CD4-positive, alpha-beta T cell (primary cell): ENCODE data around the gene GATA3. TPM values are rescaled to one million over a fixed set of nuclear protein-coding genes. Genes with fewer than 3 reads are reported as not detected.

Source experiments
- ATAC-seq: fragments of 200-7000 bp; cut with Tn5 transposase; one replicate; pipeline ENCODE4 v1.10.0; 2022; ENCODE audit warnings: mild to moderate bottlenecking; ENCODE audit not compliant: poor library complexity
- CTCF ChIA-PET: fragments of 350-600 bp; sonication (Branson Sonifier 250); formaldehyde crosslinking; loops from one replicate; lab custom pipeline; 2021; ENCODE audit warnings: antibody characterized with exemption, inconsistent platforms; lab: Charles Lee
- POLR2A ChIA-PET: fragments of 350-600 bp; sonication (Branson Sonifier 250); formaldehyde crosslinking; loops from one replicate; lab custom pipeline; 2021; ENCODE audit warnings: antibody characterized with exemption, inconsistent platforms; lab: Charles Lee
- DNase-seq, 14 experiments: peaks; one replicate each; pipeline ENCODE4 v3.0.0-alpha.2; 2013 to 2020; ENCODE audit warnings: mixed read lengths in 2 of 14
- H3K27ac ChIP-seq, 2 donors: one replicate each; pipeline versions ENCODE4 v1.5.1 to v1.7.0; 2013; ENCODE audit warnings: low read length in 2 of 2, low read depth in 1 of 2, mild to moderate bottlenecking in 1 of 2
- H3K27me3 ChIP-seq, 2 experiments: 1 replicate in 1 of 2; 2 replicates in 1 of 2; pipeline versions ENCODE4 v1.6.1 to v1.7.0; 2013; ENCODE audit warnings: low read length in 2 of 2, control low read depth in 1 of 2, mild to moderate bottlenecking in 1 of 2, moderate library complexity in 1 of 2; ENCODE audit not compliant: insufficient read depth in 2 of 2, control insufficient read depth in 1 of 2
- H3K36me3 ChIP-seq: one replicate; pipeline ENCODE4 v1.6.1; 2013; ENCODE audit warnings: low read length, control low read depth; ENCODE audit not compliant: insufficient read depth
- H3K4me1 ChIP-seq: one replicate; pipeline ENCODE4 v1.6.1; 2013; ENCODE audit warnings: low read length, control low read depth; ENCODE audit not compliant: insufficient read depth
- H3K4me3 ChIP-seq: one replicate; pipeline ENCODE4 v1.5.1; 2013; ENCODE audit warnings: mild to moderate bottlenecking, low read length, moderate library complexity
- H3K9me3 ChIP-seq, 2 experiments: 1 replicate in 1 of 2; 2 replicates in 1 of 2; pipeline versions ENCODE4 v1.6.1 to v1.7.0; 2013; ENCODE audit warnings: low read length in 2 of 2, mild to moderate bottlenecking in 2 of 2, control low read depth in 1 of 2, moderate library complexity in 1 of 2; ENCODE audit not compliant: control insufficient read depth in 1 of 2, insufficient read depth in 1 of 2
- H3K27ac Mint-ChIP-seq: one replicate; pipeline ENCODE4 v1.8.0; 2020; ENCODE audit warnings: mixed read lengths
- H3K27me3 Mint-ChIP-seq: one replicate; pipeline ENCODE4 v1.8.0; 2021; ENCODE audit warnings: mixed read lengths
- H3K36me3 Mint-ChIP-seq: one replicate; pipeline ENCODE4 v1.8.0; 2021; ENCODE audit warnings: low read depth, mixed read lengths
- H3K4me1 Mint-ChIP-seq: one replicate; pipeline ENCODE4 v1.8.0; 2021; ENCODE audit warnings: low read depth, mixed read lengths
- H3K4me3 Mint-ChIP-seq: one replicate; pipeline ENCODE4 v1.8.0; 2020; ENCODE audit warnings: mild to moderate bottlenecking, mixed read lengths
- H3K9me3 Mint-ChIP-seq: one replicate; pipeline ENCODE4 v1.8.0; 2020; ENCODE audit warnings: mixed read lengths
- intact Hi-C, 2 experiments: fragments of 100-400 bp; cut with DNase I in 1 of 2; cut with micrococcal nuclease in 1 of 2; formaldehyde crosslinking; loops; one replicate each; pipeline versions ENCODE4 v1.15.1 to v1.9.0; 2023 to 2025; cut with DNase I, micrococcal nuclease
- total RNA-seq, 174 experiments: library from RNA in 2 of 174; stranded (reverse) in 2 of 174; gene quantifications; one replicate each; pipeline ENCODE4 v1.2.3 and lab custom pipeline; 2021 to 2026
- TF ChIP-seq, protein P1 (sequence below): fragments of 200-600 bp; IDR thresholded peaks from one replicate; pipeline ENCODE4 v1.8.0; 2022; ENCODE audit warnings: antibody characterized with exemption, mild to moderate bottlenecking

The GATA3 gene
- total RNA-seq, 2 experiments from 2014 or later, result 128 to 141 TPM

DNA sequence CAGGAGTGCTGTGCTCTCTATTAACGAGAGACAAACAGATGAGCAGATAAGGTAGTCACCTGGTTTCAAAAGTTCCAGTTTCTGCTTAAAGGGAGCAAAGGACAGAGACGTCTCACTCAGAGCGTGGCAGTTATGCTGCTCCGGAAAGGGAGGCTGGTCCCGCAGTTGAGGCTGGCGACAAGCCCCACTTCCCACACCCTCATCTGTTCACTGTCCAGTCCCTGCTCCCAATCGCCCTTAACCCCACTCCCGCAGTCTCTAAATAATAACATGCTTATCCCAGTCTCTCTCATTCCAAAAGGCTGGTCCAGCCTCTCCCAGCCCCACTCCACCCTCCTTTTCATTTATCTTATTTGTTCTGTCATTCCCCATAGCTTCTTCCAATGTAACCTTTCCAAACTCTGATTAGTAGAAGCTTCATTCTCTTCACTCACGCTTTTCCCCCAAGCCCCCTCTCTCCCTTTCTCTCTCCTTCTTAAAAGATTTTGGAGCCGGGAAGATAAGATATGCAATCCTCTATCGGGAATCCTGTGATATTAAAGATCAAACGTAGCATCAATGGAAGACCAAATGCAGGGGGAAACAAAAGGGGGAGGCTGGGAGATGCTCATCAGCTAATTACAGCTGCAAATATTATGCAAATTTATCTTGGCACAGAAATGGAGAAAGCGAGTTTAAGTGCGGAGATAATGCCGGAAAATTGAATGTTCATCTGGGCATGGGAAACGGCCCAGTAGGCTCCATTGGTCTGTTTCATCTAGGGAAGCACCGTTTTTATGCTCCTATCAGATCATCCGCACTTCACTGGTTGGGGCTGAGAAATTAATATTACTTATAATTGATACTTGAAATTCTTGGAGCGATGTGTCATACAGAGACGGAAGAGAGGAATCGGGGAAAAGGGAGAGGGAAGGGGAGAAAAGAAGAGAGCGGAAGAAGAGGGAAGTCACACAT lies 16.3 kb upstream of the GATA3 start:
- intact Hi-C loops, result loop anchor here (2.0 to 10.0 kb wide), 2 partner anchors 15 to 513 kb away; no protein-coding TSS in a partner anchor
- Histone ChIP-seq H3K27ac (no peak overlapping the region), H3K4me3 (no peak overlapping the region), H3K36me3 (no peaks in the 10 kb centered on the region), H3K4me1 (peaks cover 62% of the 10 kb centered on the region), H3K27me3 (peaks cover 94 to 99% of the 10 kb centered on the region in 2 experiments), H3K9me3 (peaks cover 12 to 44% of the 10 kb centered on the region in 2 experiments)
- POLR2A ChIA-PET, result interaction anchor here (0.6 to 2.0 kb wide), 2 partner anchors 14 to 22 kb away, joined by 3 to 7 read pairs; no protein-coding TSS in a partner anchor
- DNase-seq (peak in 4 of 14 experiments; percentile 16 to 54 (median 38)), ATAC-seq (no peak)
- peak overlapping the region; percentile 16 for H3K27ac Mint-ChIP-seq
- H3K4me3 Mint-ChIP-seq, result peak overlapping the region; percentile 62
- H3K4me1 Mint-ChIP-seq, result peaks cover 50% of the 10 kb centered on the region
- CTCF ChIA-PET, result no interaction called here
- TF ChIP-seq, protein P1, sequence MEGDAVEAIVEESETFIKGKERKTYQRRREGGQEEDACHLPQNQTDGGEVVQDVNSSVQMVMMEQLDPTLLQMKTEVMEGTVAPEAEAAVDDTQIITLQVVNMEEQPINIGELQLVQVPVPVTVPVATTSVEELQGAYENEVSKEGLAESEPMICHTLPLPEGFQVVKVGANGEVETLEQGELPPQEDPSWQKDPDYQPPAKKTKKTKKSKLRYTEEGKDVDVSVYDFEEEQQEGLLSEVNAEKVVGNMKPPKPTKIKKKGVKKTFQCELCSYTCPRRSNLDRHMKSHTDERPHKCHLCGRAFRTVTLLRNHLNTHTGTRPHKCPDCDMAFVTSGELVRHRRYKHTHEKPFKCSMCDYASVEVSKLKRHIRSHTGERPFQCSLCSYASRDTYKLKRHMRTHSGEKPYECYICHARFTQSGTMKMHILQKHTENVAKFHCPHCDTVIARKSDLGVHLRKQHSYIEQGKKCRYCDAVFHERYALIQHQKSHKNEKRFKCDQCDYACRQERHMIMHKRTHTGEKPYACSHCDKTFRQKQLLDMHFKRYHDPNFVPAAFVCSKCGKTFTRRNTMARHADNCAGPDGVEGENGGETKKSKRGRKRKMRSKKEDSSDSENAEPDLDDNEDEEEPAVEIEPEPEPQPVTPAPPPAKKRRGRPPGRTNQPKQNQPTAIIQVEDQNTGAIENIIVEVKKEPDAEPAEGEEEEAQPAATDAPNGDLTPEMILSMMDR, result no peak
- no peaks in the 10 kb centered on the region for H3K36me3 Mint-ChIP-seq
- no peaks in the 10 kb centered on the region for H3K9me3 Mint-ChIP-seq
- H3K27me3 Mint-ChIP-seq, result peaks cover 92% of the 10 kb centered on the region

DNA sequence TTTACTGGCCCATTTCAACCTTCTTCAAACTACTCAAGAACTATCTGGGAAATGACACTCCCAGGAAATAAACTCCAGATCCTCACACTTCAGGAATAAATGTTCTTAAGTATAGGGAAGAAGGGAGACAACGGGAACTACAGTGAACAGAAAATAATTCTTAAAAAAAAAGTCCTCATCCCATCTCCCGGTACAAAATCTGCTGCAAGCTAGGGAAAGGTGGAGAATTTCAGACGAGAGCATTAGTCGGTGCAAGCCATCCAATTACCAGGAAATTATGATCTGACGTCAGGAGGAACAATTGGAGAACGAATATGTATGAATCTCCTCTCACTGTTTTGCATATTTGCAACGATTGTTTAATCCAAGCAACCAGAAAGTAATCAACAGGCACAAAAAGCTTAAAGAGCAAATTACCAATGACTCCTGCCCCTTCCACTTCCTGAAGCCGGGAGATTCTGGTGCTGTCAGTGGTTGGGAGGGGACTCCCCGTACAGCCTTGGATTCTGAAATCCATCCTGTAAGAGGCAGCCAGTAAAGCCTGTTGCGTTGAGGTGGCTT lies 15.1 kb upstream of the GATA3 start:
- peak overlapping the region; percentile 16 for H3K27ac Mint-ChIP-seq
- TF ChIP-seq, protein P1, result no peak
- H3K4me1 Mint-ChIP-seq, result peaks cover 61% of the 10 kb centered on the region
- peak in 1 of 14 experiments; percentile 36 for DNase-seq
- intact Hi-C loops, result loop anchor here (2.0 to 10.0 kb wide), 2 partner anchors 13 to 515 kb away; no protein-coding TSS in a partner anchor
- peaks cover 94 to 99% of the 10 kb centered on the region in 2 experiments for H3K27me3 ChIP-seq
- no peaks in the 10 kb centered on the region for H3K9me3 Mint-ChIP-seq
- H3K9me3 ChIP-seq, result peaks cover 12 to 46% of the 10 kb centered on the region in 2 experiments
- ChIA-PET POLR2A (no interaction called here), CTCF (no interaction called here)
- no peak for ATAC-seq
- H3K27me3 Mint-ChIP-seq, result peaks cover 92% of the 10 kb centered on the region
- no peaks in the 10 kb centered on the region for H3K36me3 Mint-ChIP-seq
- peak overlapping the region; percentile 36 for H3K4me3 Mint-ChIP-seq
- peaks cover 62% of the 10 kb centered on the region for H3K4me1 ChIP-seq
- no peak overlapping the region for H3K27ac ChIP-seq
- no peaks in the 10 kb centered on the region for H3K36me3 ChIP-seq
- no peak overlapping the region for H3K4me3 ChIP-seq

GRCh38 chr10:8040651-8041050 lies 13.8 kb upstream of the GATA3 start:
- Mint-ChIP-seq H3K4me1 (peaks cover 67% of the 10 kb centered on the region), H3K4me3 (no peak overlapping the region), H3K27me3 (peaks cover 96% of the 10 kb centered on the region), H3K9me3 (no peaks in the 10 kb centered on the region), H3K27ac (no peak overlapping the region), H3K36me3 (no peaks in the 10 kb centered on the region)
- Histone ChIP-seq H3K4me3 (no peak overlapping the region), H3K9me3 (peaks cover 12 to 40% of the 10 kb centered on the region in 2 experiments), H3K27me3 (peaks cover 97 to 99% of the 10 kb centered on the region in 2 experiments), H3K4me1 (peaks cover 62% of the 10 kb centered on the region), H3K36me3 (no peaks in the 10 kb centered on the region), H3K27ac (no peak overlapping the region)
- TF ChIP-seq, protein P1, result no peak
- intact Hi-C loops, result no loop called here
- DNase-seq (no peak), ATAC-seq (no peak)
- ChIA-PET CTCF (interaction anchor here (1.1 kb wide), 1 partner anchor 34 kb away, joined by 3 read pairs; no protein-coding TSS in a partner anchor), POLR2A (interaction anchor here (0.6 kb wide), 1 partner anchor 304 kb away, joined by 3 read pairs; no protein-coding TSS in a partner anchor)
